WTC11 (cell line): ENCODE measurements around the gene SAMD13. TPM values are rescaled to one million over a fixed set of nuclear protein-coding genes. Genes with fewer than 3 reads are reported as not detected.

Experiments
- ATAC-seq: fragments of 200-7000 bp; cut with Tn5 transposase; 2 replicates; pipeline ENCODE4 v1.10.0; 2021; ENCODE audit warnings: mild to moderate bottlenecking, moderate library complexity
- CTCF ChIA-PET: fragments of 300-600 bp; sonication (Branson Sonifier 250); formaldehyde crosslinking; loops from one replicate; lab custom pipeline; 2021; ENCODE audit warnings: antibody characterized with exemption; lab: Charles Lee
- POLR2A ChIA-PET: fragments of 350-600 bp; sonication (Branson Sonifier 250); formaldehyde crosslinking; loops from one replicate; lab custom pipeline; 2021; ENCODE audit warnings: antibody characterized with exemption; lab: Charles Lee
- DNase-seq: peaks from one replicate; pipeline ENCODE4 v3.0.0; 2021; ENCODE audit warnings: low spot score
- H3K27ac Mint-ChIP-seq: 2 replicates; pipeline ENCODE4 v1.8.0; 2021; ENCODE audit warnings: mixed read lengths
- H3K27me3 Mint-ChIP-seq: 2 replicates; pipeline ENCODE4 v1.8.0; 2021; ENCODE audit warnings: low read depth, mild to moderate bottlenecking, moderate library complexity, mixed read lengths
- H3K36me3 Mint-ChIP-seq: 2 replicates; pipeline ENCODE4 v1.8.0; 2021; ENCODE audit warnings: mixed read lengths
- H3K4me1 Mint-ChIP-seq: 2 replicates; pipeline ENCODE4 v1.8.0; 2022; ENCODE audit warnings: mixed read lengths
- H3K4me3 Mint-ChIP-seq: 2 replicates; pipeline ENCODE4 v1.8.0; 2021; ENCODE audit warnings: mild to moderate bottlenecking, moderate library complexity, mixed read lengths
- H3K9me3 Mint-ChIP-seq: 2 replicates; pipeline ENCODE4 v1.8.0; 2021; ENCODE audit warnings: mixed read lengths
- CREB1 ChIP-seq: sonication (generic); formaldehyde crosslinking; IDR thresholded peaks from 2 replicates; pipeline ENCODE4 v1.8.0; 2023; ENCODE audit warnings: mild to moderate bottlenecking, missing genetic modification reagents
- FOXJ3 ChIP-seq: sonication (generic); formaldehyde crosslinking; IDR thresholded peaks from 2 replicates; pipeline ENCODE4 v1.9.0; 2021; ENCODE audit warnings: missing genetic modification reagents, mild to moderate bottlenecking, borderline replicate concordance
- FOXP1 ChIP-seq: sonication (generic); formaldehyde crosslinking; IDR thresholded peaks from 2 replicates; pipeline ENCODE4 v1.8.0; 2022; ENCODE audit warnings: missing genetic modification reagents, mild to moderate bottlenecking, moderate library complexity, borderline replicate concordance
- GABPB1 ChIP-seq: sonication (generic); formaldehyde crosslinking; IDR thresholded peaks from 2 replicates; pipeline ENCODE4 v1.8.1; 2023; ENCODE audit warnings: mild to moderate bottlenecking, missing genetic modification reagents
- GRHL2 ChIP-seq: fragments of 250-450 bp; sonication (Bioruptor Pico); IDR thresholded peaks from 2 replicates; pipeline ENCODE4 v1.8.0; 2022; ENCODE audit warnings: mild to moderate bottlenecking, moderate library complexity; ENCODE audit not compliant: insufficient replicate concordance, severe bottlenecking
- HMGA2 ChIP-seq: fragments of 250-450 bp; sonication (Bioruptor Pico); IDR thresholded peaks from 2 replicates; pipeline ENCODE4 v1.4.0; 2021; ENCODE audit warnings: mild to moderate bottlenecking, moderate library complexity
- IRF2 ChIP-seq: sonication (generic); formaldehyde crosslinking; IDR thresholded peaks from 2 replicates; pipeline ENCODE4 v1.8.0; 2022; ENCODE audit warnings: low read depth, missing genetic modification reagents, borderline replicate concordance
- JUN ChIP-seq: sonication (generic); formaldehyde crosslinking; IDR thresholded peaks from 2 replicates; pipeline ENCODE4 v1.8.0; 2023; ENCODE audit warnings: mild to moderate bottlenecking, missing genetic modification reagents
- NFYB ChIP-seq: sonication (generic); formaldehyde crosslinking; conservative IDR thresholded peaks from 2 replicates; pipeline ENCODE4 v1.8.0; 2022; ENCODE audit warnings: low read depth, missing genetic modification reagents
- NR2C2 ChIP-seq: sonication (generic); formaldehyde crosslinking; IDR thresholded peaks from 2 replicates; pipeline ENCODE4 v1.8.0; 2022; ENCODE audit warnings: mild to moderate bottlenecking, missing genetic modification reagents
- SOX15 ChIP-seq: fragments of 250-450 bp; sonication (Bioruptor Pico); IDR thresholded peaks from 2 replicates; pipeline ENCODE4 v1.9.0; 2021; ENCODE audit warnings: mild to moderate bottlenecking
- TCF7 ChIP-seq: sonication (generic); formaldehyde crosslinking; IDR thresholded peaks from 2 replicates; pipeline ENCODE4 v1.8.0; 2022; ENCODE audit warnings: mild to moderate bottlenecking, low read depth, missing genetic modification reagents, moderate library complexity
- TEAD1 ChIP-seq: sonication (generic); formaldehyde crosslinking; IDR thresholded peaks from 2 replicates; pipeline ENCODE4 v1.8.0; 2022; ENCODE audit warnings: mild to moderate bottlenecking, missing genetic modification reagents
- TEAD4 ChIP-seq: sonication (generic); formaldehyde crosslinking; IDR thresholded peaks from 2 replicates; pipeline ENCODE4 v1.8.0; 2022; ENCODE audit warnings: mild to moderate bottlenecking, missing genetic modification reagents
- ZNF219 ChIP-seq: sonication (generic); formaldehyde crosslinking; IDR thresholded peaks from 2 replicates; pipeline ENCODE4 v1.8.0; 2023; ENCODE audit warnings: missing genetic modification reagents, mild to moderate bottlenecking, borderline replicate concordance
- ZNF263 ChIP-seq: sonication (generic); formaldehyde crosslinking; IDR thresholded peaks from 2 replicates; pipeline ENCODE4 v1.8.1; 2022; ENCODE audit warnings: low read depth, mild to moderate bottlenecking, moderate library complexity, missing genetic modification reagents
- ZNF317 ChIP-seq: sonication (generic); formaldehyde crosslinking; IDR thresholded peaks from 2 replicates; pipeline ENCODE4 v1.8.1; 2023; ENCODE audit warnings: low read depth, mild to moderate bottlenecking, moderate library complexity, missing genetic modification reagents, borderline replicate concordance
- ZNF416 ChIP-seq: fragments of 250-450 bp; sonication (Bioruptor Pico); IDR thresholded peaks from 2 replicates; pipeline ENCODE4 v1.9.0; 2021; ENCODE audit warnings: mild to moderate bottlenecking, inconsistent platforms
- ZNF671 ChIP-seq: fragments of 250-450 bp; sonication (Bioruptor Pico); IDR thresholded peaks from 2 replicates; pipeline ENCODE4 v1.8.0; 2021; ENCODE audit warnings: mild to moderate bottlenecking
- total RNA-seq: library from RNA; stranded (reverse); gene quantifications from 3 replicates; pipeline ENCODE4 v1.2.3, GENCODE V29; 2021
- TF ChIP-seq, protein P1 (sequence below): sonication (generic); formaldehyde crosslinking; IDR thresholded peaks from 2 replicates; pipeline ENCODE4 v1.8.1; 2023; ENCODE audit warnings: mild to moderate bottlenecking, missing genetic modification reagents, moderate library complexity
- TF ChIP-seq, protein P2 (sequence below): sonication (generic); formaldehyde crosslinking; IDR thresholded peaks from 2 replicates; pipeline ENCODE4 v1.8.1; 2023; ENCODE audit warnings: mild to moderate bottlenecking, missing genetic modification reagents
- TF ChIP-seq, protein P3 (sequence below): sonication (generic); formaldehyde crosslinking; IDR thresholded peaks from 2 replicates; pipeline ENCODE4 v1.8.1; 2023; ENCODE audit warnings: mild to moderate bottlenecking, moderate library complexity, missing genetic modification reagents
- TF ChIP-seq, protein P4 (sequence below): sonication (generic); formaldehyde crosslinking; IDR thresholded peaks from 2 replicates; pipeline ENCODE4 v1.8.1; 2022; ENCODE audit warnings: mild to moderate bottlenecking, missing genetic modification reagents, moderate library complexity, borderline replicate concordance

The SAMD13 gene
- total RNA-seq, 1 experiment from 2014 or later, result 1.8 TPM

DNA sequence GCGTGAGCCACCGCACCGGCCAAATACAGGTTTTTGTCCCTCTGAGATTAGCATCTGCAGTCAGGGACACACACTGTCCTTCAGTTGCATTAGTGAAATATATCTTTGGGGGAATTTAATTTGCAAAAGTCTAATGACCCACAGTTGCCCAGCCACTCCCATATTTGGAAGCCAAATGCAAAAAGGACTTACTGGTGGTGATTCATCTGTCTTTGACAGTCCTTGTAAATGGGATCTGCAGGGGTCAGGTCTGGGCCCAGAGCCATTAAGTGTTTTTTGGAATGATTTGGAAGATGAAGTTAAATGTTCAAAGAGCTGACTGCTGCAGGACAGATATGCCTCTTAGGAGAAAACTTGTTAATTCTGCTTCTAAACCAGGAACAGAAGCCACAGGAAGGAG lies 52.2 kb downstream of the SAMD13 start:
- Mint-ChIP-seq H3K4me3 (no peak overlapping the region), H3K9me3 (peaks cover 5% of the 10 kb centered on the region), H3K36me3 (no peaks in the 10 kb centered on the region), H3K4me1 (no peaks in the 10 kb centered on the region), H3K27me3 (no peaks in the 10 kb centered on the region; the same call in 1 of the 2 replicates), H3K27ac (no peak overlapping the region)
- ATAC-seq (no peak), DNase-seq (no peak)
- POLR2A ChIA-PET, result no interaction called here
- CTCF ChIA-PET, result no interaction called here
- TF ChIP-seq GRHL2 (CRISPR knock-in tag), result no peak
- TF ChIP-seq ZNF416 (CRISPR knock-in tag), result no peak
- TF ChIP-seq, protein P1, sequence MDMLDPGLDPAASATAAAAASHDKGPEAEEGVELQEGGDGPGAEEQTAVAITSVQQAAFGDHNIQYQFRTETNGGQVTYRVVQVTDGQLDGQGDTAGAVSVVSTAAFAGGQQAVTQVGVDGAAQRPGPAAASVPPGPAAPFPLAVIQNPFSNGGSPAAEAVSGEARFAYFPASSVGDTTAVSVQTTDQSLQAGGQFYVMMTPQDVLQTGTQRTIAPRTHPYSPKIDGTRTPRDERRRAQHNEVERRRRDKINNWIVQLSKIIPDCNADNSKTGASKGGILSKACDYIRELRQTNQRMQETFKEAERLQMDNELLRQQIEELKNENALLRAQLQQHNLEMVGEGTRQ (CRISPR knock-in tag), result no peak
- no peak for TF ChIP-seq IRF2 (CRISPR knock-in tag)
- no peak for TF ChIP-seq FOXP1
- TF ChIP-seq ZNF671 (CRISPR knock-in tag), result no peak
- TF ChIP-seq ZNF317, result no peak
- no peak for TF ChIP-seq HMGA2
- TF ChIP-seq, protein P2, sequence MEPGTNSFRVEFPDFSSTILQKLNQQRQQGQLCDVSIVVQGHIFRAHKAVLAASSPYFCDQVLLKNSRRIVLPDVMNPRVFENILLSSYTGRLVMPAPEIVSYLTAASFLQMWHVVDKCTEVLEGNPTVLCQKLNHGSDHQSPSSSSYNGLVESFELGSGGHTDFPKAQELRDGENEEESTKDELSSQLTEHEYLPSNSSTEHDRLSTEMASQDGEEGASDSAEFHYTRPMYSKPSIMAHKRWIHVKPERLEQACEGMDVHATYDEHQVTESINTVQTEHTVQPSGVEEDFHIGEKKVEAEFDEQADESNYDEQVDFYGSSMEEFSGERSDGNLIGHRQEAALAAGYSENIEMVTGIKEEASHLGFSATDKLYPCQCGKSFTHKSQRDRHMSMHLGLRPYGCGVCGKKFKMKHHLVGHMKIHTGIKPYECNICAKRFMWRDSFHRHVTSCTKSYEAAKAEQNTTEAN (CRISPR knock-in tag), result no peak
- no peak for TF ChIP-seq TCF7 (CRISPR knock-in tag)
- TF ChIP-seq JUN (CRISPR knock-in tag), result no peak
- TF ChIP-seq NR2C2 (CRISPR knock-in tag), result no peak
- no peak for TF ChIP-seq NFYB
- no peak for TF ChIP-seq TEAD1 (CRISPR knock-in tag)
- TF ChIP-seq ZNF219 (CRISPR knock-in tag), result no peak
- TF ChIP-seq, protein P3, sequence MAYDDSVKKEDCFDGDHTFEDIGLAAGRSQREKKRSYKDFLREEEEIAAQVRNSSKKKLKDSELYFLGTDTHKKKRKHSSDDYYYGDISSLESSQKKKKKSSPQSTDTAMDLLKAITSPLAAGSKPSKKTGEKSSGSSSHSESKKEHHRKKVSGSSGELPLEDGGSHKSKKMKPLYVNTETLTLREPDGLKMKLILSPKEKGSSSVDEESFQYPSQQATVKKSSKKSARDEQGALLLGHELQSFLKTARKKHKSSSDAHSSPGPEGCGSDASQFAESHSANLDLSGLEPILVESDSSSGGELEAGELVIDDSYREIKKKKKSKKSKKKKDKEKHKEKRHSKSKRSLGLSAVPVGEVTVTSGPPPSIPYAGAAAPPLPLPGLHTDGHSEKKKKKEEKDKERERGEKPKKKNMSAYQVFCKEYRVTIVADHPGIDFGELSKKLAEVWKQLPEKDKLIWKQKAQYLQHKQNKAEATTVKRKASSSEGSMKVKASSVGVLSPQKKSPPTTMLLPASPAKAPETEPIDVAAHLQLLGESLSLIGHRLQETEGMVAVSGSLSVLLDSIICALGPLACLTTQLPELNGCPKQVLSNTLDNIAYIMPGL (CRISPR knock-in tag), result no peak
- no peak for TF ChIP-seq SOX15 (CRISPR knock-in tag)
- TF ChIP-seq, protein P4, sequence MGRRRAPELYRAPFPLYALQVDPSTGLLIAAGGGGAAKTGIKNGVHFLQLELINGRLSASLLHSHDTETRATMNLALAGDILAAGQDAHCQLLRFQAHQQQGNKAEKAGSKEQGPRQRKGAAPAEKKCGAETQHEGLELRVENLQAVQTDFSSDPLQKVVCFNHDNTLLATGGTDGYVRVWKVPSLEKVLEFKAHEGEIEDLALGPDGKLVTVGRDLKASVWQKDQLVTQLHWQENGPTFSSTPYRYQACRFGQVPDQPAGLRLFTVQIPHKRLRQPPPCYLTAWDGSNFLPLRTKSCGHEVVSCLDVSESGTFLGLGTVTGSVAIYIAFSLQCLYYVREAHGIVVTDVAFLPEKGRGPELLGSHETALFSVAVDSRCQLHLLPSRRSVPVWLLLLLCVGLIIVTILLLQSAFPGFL, result no peak
- TF ChIP-seq FOXJ3 (CRISPR knock-in tag), result no peak

DNA sequence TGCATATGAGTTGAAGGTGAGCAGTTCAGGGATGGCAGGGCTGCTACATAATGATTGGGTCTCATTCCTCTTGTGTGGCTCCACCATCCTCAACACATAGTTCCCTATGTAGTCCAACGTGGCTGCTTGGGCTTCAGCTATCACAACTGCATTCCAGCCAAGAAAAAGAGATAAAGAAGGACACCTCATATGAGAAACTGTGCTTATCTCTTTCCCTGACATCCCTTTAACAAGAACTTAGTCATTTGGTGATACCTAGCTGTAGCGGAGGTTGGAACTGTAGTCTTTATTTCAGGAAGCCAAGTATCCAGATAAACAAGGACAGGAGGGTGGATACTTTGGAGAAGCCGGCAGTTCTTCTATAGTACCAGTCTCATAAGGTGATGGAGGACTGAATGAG lies 54.0 kb downstream of the SAMD13 start:
- CTCF ChIA-PET, result no interaction called here
- DNase-seq, result no peak
- TF ChIP-seq GRHL2 (CRISPR knock-in tag) (no peak), HMGA2 (no peak), SOX15 (CRISPR knock-in tag) (no peak), ZNF263 (CRISPR knock-in tag) (no peak), ZNF219 (CRISPR knock-in tag) (no peak), TEAD4 (CRISPR knock-in tag) (no peak), GABPB1 (CRISPR knock-in tag) (no peak), CREB1 (no peak)
- Mint-ChIP-seq H3K4me3 (no peak overlapping the region), H3K9me3 (peaks cover 5% of the 10 kb centered on the region), H3K4me1 (no peaks in the 10 kb centered on the region), H3K27ac (no peak overlapping the region), H3K36me3 (no peaks in the 10 kb centered on the region), H3K27me3 (no peaks in the 10 kb centered on the region; the same call in 1 of the 2 replicates)
- ATAC-seq, result no peak
- POLR2A ChIA-PET, result no interaction called here
